Measurements from ENCODE around the gene KIF21A.

KIF21A gene

DNA sequence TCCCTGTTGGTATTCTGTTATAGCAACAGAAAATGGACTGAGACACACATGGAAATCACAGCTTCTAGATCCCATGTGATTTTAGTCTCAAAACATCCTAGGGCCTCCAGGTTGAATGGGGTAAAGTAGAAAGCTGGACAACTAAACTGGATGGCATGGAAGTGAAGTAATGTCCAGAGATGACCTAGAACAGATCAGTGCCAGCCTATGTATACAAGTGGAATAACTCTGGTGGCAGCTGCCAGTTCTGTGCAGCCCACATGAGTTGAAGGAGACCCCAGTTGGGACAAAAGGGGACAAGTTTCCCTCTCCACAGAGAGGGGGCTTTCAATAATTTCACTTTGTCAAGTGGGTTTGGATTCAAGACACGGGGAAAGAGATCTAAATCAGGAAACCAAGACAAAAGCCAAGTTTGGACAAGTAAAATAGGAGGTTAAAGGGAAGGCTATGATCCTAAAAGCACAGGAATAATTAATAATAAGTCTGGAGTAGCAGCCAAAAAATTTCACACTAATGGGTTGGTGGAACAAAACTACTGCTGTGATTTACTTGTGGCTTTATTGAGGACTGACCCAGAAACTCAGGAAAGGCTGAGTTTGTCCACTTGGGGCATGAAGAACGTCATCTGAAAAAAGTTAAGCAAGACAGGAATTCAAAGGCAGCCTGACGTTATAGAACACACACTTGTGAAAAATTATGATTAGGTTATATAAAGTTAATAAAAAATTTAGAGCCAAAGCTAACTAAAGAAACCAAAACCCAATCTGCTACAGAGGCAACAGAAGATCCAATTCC, 11.7 kb downstream of the KIF21A start:
- DNase-seq = no peak

DNA sequence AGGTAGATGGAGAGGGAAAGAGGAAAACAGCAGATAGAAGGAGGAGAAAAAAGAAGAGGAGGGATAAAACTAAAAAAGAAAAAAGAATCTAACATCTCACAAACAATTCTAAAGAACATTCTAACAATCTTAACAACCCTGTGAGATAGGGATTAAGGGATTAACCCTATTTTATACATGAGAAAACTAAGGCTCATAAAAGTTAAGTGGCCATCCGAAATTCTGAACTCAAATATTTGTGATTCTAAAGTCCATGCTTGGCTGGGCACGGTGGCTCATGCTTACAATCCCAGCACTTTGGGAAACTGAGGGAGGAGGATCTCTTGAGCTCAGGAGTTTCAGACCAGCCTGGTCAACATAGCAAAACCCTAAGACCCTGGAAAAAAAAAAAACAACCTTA, 13.1 kb downstream of the KIF21A start:
- DNase-seq = no peak

DNA sequence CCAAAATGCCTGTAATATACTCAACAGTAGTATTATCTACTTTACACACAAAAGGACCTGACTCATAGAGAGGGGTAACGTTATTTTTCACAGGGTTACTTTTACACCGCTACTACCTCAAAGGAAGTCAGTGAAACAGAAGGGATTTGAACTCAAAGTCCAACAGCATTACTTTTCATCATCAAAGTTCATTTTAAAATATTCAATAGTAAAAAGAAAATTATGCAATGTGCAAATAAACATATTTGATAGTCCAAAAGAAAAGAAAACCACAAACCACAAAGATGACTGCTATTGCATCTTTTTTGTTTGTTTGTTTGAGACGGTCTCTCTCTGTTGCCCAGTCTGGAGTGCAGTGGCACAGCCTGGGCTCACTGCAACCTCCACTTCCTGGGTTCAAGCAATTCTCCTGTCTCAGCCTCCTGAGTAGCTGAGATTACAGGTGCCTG, 15.5 kb downstream of the KIF21A start:
- DNase-seq = no peak

DNA sequence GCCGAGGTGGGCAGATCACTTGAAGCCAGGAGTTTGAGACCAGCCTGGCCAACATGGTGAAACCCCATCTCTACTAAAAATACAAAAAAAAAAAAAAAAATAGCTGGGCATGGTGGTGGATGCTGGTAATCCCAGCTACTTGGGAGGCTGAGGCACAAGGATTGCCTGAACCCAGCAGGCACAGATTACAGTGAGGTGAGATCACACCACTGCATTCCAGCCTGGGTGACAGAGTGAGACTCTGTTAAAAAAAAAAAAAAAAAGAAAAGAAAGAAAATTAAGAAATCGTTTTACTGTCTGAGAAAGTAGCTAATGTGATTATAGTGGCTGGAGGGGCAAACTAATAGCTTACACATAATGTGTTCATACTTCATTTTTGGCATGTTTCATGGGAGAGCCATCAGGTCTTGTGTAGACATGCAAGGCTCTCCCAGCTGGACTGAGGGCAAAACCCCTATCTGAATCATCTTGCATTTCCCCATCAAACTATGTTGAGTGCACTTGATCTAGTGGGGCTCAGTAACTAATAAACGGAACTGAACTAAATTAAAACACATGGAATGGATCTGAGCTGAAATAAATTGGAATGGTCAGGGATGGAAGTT, 16.2 kb downstream of the KIF21A start:
- no peak for DNase-seq

DNA sequence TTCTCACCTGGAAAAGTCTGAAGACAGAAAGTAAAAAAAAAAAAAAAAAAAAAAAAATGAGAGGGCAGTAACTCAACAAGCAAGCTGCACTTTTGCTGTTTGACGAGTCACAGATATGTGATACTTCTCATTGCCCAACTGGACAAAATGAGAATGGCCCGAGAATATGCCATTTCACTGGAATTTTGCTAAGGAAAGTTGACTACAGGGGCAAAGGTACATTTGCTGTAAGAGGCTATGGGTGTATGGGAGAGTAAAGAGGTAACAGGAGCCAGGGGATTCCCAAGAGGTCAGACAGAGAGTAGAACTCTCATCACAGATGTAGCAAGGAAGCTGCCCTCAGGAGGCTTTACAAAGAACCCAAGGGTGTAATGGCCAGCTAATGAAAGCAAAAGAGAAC, 22.9 kb downstream of the KIF21A start:
- DNase-seq = no peak

DNA sequence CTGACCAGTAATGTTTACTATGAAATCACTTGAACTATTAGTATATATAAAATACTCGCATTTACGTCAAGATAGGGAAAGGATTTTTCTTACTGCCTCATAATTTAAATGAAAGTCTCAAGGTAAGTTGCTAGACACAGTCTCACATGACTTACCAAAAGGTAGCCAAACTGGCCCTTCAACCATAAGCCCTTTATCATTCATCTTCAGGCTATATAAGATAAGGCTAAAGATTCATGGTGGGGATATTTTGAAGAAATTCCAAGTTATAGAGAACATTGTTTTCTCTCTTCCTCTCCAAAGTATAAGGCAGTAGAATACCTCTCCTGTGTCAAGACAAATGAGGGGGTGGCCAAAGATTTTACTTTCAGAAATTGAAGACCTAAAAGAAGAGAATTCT, 23.4 kb downstream of the KIF21A start:
- no peak for DNase-seq

DNA sequence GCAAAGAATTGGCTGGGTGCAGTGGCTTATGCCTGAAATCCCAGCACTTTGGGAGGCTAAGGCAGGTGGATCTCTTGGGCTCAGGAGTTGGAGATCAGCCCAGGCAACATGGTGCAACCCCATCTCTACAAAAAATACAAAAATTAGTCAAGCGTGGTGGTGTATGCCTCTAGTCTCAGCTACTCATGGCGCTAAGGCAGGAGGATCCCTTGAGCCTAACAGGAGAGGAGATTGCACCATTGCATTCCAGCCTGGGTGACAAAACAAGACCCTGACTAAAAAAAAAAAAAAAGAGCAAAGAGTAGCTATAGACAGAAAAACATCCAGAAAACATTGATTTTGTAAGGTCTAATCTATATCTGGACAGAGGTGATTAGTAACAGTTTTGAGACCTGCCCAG, 25.0 kb downstream of the KIF21A start:
- no peak for DNase-seq

DNA sequence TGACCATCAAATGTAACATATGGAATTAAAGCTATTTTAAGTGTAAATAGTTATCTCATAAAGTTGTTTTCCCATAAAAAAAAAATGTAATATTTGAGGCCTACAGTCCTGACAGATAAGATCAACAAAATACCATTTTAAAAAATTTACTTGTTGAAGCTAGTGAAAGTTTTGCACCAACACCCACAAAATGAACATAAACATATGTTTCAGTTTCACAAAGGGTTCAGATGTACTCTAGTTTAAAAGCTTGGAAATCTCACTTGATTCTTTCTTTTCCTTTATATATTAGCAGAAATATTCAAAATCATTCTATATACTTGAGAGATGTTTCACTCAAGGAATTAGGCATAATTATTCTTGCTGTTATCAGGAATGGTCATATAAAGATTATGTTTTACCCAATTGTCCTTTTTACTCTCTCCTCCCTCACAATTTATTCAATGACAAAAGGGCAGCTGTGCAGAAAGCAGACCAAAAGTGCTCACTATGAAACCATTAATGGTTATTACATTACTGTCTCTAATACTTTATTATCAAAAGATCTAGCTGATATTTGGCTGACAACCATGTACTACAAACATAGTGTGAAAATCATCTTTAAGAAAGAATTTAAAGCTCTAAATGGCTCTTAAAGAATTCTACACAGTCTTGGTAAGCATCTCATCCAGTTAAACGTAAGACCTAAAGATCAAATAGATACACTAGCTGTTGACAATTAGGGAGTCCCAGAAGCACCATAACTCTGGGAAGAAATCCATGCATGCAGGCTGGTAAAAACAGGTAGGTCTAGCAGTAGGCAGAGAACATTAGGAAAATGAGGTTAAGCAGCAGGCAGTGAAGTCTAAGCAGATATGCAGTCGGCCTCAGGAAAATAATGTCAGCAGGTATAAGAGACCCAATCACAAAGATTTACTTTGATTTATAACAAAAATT, 28.8 kb downstream of the KIF21A start:
- no peak for DNase-seq

DNA sequence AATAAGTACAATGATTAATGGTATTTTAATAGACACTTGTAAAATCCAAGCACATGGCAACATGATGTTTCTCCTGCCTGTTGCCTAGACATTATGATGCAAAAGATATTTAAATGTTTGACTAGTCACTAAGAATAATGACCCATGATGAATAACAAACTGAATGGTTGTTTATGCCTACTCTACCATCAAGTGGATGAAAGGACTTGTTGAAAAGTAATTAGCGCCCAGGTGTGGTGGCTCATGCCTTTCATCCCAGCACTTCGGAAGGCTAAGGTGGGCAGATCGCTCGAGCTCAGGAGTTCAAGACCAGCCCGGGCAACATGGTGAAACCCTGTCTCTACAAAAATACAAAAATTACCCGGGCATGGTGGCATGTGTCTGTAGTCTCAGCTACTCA, 30.7 kb downstream of the KIF21A start:
- no peak for DNase-seq

DNA sequence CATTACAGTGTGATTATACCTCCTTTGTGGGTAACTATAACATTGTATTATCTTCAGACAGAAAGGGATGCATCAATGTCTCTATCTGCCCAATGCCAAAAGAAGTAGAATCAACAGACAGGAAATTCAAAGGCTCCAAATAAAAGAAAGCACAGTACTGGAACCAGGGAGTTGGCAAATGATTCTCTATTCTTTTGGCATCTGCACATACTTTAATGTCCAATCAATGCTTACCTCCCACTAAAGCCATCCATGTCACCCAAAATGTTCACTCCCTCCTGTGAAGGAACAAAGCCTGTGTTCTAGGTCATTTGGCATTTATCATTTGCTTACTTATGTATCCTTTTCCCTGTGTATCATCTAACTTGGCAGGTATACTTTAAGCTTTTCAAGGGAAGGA, 36.7 kb downstream of the KIF21A start:
- no peak for DNase-seq

DNA sequence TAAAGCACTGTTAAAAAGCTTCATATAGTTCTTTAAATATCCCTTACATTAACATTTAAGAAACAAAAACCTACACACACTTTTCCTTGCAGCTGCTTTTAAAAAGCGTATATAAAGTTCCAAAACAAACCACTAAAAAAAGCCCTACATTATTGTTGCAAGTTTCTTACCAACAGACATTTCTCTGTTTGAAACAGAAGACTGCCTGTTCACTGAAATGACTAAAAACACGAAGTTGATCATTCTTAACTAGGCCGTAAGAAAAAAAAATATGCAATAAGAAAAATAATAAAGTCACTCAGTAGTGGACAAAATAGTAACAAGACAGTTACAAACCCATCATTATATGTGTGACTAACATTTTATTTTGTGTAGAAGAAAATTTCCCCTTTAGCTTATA, 37.3 kb downstream of the KIF21A start:
- DNase-seq = no peak

DNA sequence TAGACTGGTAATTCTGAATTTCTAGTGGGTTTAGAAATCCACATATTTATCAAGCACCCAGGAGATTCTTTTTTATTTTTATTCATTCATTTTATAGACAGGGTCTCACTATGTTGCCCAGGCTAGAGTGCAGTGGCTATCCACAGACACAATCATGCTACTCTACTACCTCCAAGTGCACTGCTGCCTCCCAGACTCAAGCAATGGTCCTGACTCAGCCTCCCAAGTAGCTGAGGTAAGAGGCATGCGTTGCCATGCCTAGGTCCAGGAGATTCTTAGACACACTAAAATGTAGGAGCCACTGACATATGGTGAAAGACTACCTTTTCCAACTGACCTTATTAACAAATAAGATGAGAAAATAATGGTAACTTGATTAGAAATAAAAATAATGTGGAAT, 38.9 kb downstream of the KIF21A start:
- DNase-seq = no peak

DNA sequence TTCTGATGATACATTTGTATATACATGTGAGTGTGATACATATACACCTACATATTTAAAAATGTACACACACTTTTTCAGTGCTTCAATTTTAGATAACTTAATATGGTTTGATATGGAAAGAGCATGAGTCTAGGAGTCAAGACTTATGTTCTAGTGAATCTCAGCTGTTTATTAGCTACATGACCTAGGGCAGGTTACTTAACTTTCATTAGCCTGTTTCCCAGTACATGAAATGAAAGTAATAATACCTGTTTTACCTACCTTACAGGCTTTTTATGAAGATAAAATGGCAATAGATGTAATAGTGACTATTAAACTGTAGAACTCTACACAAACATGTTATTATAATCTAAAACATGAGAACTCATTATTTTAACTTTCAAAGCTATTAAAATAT, 39.5 kb downstream of the KIF21A start:
- no peak for DNase-seq

DNA sequence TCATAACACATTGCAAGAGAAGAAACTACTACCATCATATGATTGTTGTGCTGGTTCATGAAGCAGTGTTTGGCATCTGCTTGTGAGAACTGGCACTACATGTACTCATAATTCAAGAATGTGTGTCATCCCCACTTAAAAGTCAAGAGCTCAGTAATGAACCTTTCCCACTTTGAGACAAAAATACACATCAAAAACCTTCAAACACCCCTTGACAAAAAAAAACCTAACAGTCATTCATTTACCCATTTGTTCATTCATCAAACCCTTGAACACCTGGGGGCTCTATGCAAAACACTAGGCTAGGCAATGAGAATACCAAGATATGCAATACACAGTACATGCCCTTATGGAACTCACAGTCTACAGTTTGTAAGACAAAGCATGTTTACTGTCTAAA, 40.0 kb downstream of the KIF21A start:
- DNase-seq = no peak

DNA sequence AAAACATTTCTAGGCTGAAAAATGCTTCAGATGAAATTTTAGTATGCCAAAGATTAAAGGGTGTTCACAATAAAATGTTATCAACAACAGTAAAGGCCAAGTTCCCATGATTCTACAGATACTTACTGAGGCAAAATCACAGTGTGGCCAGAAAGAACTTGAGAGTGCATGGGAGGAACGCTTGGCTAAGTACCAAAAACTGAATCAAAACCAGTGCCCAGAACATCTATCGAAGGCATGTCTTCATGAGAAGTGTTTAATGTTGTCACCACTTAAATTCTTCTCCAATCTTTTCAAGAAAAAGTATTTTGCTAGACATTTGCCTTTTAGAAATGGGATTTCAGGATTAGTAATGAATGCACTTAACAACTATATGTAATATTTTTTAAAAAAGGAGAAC, 41.5 kb downstream of the KIF21A start:
- DNase-seq = no peak

DNA sequence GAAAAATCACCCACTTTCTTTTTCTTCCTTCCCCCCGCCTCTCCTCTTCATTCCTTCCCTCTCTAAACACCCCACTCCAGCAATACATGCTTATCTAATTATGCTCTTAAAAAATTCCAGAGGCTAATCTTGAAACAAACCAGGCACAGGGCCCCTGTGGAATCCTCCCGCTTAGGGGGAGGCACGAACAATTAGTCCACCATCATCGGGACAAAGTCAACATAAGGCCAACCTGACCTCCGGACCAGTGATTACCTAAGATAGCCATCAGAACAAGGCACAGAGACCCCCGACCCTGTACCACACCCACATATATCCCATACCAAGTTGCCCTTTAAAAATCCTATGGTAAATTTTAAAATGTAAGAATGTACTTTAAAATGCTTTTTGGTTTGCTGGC, 47.1 kb downstream of the KIF21A start:
- no peak for DNase-seq

DNA sequence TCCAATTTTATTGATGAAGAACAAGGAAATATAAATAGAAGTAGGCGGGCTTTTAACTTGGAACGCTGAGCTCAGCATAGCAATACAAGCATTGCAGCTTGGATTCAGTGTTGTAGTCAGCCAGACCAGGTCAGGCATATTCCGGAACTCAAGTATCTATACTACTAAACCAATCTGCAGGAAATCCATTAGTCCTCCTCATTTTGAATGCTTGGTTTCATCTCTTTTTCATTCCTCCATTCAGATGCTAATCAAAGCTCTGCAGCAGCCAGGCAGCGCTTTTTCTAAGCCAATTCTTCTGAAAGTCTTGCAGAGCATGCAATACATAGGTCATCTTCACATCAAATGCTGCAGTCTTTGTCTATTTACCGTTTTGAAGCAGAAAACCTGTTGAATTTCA, 49.0 kb downstream of the KIF21A start:
- DNase-seq = no peak

DNA sequence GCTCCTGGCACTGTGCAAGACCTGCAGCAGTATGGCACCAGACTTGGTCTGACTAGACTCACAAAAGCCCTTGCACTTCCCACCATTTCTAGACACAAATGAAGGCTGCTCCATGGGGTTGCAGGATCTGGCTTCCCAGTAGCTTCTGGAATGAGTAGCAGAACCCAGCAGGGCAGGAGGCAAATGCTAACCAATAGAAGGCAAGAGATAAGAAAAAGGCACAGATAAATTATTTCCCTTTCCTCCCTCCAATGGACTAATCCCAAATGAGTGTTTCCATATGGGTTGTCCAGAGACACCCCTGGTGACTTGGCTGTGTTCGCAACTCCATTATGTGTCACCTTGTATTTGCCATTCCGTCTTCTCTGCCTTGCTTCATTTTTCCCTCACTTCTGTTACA, 49.7 kb downstream of the KIF21A start:
- no peak for DNase-seq

DNA sequence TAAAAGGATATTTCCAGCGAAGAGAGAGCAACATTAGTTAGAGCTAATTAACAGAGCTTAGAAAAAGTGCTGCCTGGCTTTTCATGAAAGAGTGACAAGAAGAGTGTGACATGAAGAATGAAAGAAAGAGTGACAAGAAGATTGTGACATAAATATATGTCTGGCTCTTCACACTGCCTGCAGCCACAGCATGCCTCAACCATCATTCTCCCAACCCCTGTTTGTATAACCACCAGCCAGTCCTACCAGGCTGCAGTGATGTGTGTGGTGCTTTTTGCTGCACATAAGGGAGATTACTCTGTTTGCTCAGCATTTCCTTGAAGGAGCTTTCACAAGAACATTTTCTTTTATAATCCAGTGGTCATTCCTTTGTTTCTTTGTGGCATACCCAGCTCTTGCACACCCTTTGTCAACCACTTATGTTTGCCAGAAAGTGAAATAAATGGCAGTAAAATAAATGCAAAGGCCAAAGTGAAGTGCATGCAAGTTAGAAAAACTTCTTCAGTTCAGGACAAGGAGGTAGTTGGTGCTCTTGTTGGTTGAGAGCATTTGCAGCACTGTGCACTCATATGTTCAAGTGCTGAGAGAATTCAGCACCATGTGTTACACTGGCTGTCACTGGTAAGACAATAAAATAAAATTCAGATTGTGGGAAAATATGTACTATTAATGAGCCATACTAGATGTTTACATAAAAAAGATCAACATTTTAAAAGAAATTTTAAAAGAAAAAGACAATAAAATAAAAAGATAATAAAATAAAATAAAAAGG, 50.6 kb downstream of the KIF21A start:
- DNase-seq = no peak

DNA sequence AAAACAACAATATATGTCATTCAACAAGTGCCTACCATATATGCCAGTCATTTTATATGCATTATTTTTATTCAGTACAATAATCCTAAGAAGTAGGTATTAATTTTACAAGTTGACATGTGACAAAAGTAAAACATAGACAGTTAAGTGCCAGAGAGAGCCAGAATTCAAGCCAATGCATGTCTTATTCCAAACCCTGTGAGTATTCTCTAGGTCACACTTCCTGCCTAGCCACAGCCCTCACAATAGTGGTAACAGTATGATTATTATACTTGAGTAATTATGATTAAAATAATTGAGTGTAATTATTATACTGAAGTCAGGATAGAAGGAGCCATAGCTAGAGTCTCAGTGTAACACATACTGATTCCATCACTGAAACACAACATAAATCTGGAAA, 52.2 kb downstream of the KIF21A start:
- no peak for DNase-seq

DNA sequence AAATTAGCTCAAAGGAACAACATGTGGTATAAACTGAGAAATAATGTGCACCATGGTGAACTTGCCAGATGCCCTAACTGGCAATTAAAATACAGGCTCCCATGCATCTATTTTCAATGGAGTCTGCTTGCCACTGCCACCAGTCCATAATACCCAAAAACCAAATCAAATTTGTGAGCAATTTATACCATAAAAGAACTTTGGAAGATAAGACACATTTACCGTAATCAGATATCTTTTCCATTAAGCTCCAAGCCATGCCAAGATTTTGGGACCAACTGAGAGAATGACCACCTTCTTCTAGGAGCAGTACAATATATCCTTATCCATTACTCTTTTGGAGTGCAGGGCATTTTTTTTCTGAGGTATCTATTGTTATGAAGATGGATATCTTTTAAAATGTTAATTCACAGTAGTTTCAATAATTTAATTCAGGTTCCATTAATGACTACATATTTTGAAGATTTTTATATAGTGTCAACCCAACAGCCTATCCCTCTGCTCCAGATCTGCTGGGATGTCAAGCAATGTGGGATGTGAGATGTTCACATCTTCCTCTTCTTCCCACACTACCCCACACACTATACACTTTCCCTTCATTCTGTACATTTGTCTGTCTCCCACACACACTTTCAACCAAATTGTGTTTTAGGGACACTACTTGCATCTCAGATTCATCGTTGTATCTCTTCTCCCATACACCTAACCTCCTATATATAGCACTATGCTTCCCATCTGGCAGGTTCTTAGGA, 53.3 kb downstream of the KIF21A start:
- no peak for DNase-seq

DNA sequence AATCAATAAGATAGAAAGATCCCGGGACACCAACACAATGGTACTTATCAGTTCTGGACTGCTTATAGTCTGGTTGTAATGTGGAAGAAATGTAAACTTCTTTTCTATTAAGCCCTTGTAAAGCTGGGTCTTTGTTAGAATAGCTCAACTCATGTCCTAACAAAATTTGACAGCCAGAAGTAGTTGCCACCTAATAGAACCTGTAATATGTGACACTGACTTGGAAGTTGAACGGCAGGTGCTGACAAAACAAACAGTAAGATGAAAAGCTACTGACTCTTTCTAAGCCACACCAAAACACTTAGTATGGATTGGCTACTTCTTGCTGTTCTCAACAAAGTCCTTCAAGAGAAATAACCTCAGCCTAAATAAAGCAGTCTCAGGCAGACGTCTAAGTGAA, 56.6 kb downstream of the KIF21A start:
- no peak for DNase-seq
